Astrocyte of the cerebellum (primary cell): ENCODE results near the gene IGDCC3.
A peak's percentile ranks its signal among the peaks of the same experiment; 100 is the strongest.

Source experiments
- DNase-seq: peaks from one replicate; pipeline ENCODE4 v3.0.0-alpha.2; 2011; ENCODE audit warnings: low read depth
- H3K4me3 ChIP-seq: 2 replicates; pipeline ENCODE4 v1.5.1; 2011; ENCODE audit warnings: mild to moderate bottlenecking, low read depth, low read length, moderate library complexity
- in situ Hi-C: cut with HindIII; loops from 2 replicates; pipeline ENCODE4 v1.10.0; 2017; ENCODE audit warnings: low sequenced_read_pairs
- TF ChIP-seq, protein P1 (sequence below): IDR thresholded peaks from 2 replicates; pipeline ENCODE4 v1.5.1; 2012; ENCODE audit warnings: low read length, low read depth, moderate library complexity, mild to moderate bottlenecking; ENCODE audit errors: missing control alignments

The IGDCC3 gene

DNA sequence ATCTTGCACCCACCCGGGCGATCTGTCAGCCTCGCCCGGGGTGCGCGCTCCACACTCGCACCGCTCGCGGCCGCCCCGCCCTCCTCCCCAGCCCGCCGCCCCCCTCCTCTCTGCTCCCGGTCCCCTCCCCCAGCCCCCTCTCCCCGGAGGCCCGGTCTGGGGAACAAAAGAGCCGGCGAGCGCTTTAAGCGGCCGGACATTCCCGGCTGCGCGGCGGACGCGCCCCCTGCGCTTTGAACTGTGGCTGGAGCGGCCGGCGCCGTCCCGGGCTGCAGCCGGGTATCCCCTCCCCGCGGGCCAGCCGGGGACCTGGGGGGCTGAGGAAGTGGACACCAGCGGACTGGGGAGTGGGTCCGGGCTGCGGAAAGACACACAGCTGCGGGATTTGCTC, at the start of gene IGDCC3:
Gene IGDCC3, minus strand, starts transcription at position 27 of the 391 bp plus-strand sequence. CDS start 214 bp downstream, outside the sequence.
- in situ Hi-C loops = loop anchor here (10.0 kb wide), 1 partner anchor 53 kb away; no protein-coding TSS in a partner anchor
- peak within 1 kb of the TSS; percentile 52 for H3K4me3 ChIP-seq
- DNase-seq = no peak
- TF ChIP-seq, protein P1, sequence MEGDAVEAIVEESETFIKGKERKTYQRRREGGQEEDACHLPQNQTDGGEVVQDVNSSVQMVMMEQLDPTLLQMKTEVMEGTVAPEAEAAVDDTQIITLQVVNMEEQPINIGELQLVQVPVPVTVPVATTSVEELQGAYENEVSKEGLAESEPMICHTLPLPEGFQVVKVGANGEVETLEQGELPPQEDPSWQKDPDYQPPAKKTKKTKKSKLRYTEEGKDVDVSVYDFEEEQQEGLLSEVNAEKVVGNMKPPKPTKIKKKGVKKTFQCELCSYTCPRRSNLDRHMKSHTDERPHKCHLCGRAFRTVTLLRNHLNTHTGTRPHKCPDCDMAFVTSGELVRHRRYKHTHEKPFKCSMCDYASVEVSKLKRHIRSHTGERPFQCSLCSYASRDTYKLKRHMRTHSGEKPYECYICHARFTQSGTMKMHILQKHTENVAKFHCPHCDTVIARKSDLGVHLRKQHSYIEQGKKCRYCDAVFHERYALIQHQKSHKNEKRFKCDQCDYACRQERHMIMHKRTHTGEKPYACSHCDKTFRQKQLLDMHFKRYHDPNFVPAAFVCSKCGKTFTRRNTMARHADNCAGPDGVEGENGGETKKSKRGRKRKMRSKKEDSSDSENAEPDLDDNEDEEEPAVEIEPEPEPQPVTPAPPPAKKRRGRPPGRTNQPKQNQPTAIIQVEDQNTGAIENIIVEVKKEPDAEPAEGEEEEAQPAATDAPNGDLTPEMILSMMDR = no peak

DNA sequence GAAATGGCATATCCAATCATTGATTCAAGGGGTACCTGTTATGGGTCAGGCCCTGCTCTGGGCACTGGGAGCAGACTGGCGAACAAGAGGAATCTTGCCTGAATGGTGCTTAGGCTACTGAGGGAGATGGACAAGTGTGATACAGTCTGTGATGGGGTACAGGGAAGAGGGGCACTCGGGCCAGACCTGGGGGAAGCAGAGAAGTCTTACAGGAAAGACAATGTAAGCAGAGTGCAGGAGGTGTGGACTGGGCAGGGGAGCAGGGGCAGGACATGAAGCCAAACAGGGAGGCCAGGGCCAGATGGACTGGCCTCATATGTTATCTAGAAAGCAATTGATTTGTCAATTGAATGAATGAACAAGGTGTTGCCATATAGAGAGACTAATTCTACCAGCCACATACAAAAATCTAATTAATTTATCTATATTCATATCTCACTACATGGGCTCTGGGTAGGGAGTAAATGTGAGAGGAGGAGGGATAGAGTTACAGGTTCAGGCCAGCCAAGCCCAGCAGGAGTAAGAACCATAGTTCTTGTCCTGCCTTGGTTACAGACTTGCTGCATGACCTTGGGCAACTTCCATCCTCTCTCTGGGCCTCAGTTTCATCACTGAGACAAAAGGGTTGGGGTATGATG, 48.5 kb upstream of the IGDCC3 start:
- no peak for DNase-seq
- in situ Hi-C loops = no loop called here
- H3K4me3 ChIP-seq = no peak overlapping the region
- TF ChIP-seq, protein P1 = no peak

DNA sequence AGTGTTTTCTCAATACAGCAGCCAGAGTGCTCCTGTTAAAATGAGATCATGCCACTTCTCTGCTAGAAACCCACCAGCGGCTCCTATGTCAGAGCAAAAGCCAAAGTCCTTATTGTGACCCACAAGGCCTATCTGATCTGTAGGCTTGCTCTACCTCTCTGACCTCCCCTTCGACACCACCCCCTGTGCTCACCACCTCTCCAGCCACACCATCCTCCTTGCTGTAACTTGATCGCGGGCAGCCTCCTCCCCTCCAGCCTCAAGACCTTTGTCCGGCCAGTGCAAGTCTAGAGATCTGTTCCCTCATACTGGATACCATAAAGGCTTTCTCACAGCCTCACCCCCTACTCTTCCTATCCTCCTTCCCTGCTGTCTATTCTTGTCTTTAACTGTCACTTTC, 46.9 kb upstream of the IGDCC3 start:
- H3K4me3 ChIP-seq = no peak overlapping the region
- in situ Hi-C loops = no loop called here
- TF ChIP-seq, protein P1 = no peak
- no peak for DNase-seq

DNA sequence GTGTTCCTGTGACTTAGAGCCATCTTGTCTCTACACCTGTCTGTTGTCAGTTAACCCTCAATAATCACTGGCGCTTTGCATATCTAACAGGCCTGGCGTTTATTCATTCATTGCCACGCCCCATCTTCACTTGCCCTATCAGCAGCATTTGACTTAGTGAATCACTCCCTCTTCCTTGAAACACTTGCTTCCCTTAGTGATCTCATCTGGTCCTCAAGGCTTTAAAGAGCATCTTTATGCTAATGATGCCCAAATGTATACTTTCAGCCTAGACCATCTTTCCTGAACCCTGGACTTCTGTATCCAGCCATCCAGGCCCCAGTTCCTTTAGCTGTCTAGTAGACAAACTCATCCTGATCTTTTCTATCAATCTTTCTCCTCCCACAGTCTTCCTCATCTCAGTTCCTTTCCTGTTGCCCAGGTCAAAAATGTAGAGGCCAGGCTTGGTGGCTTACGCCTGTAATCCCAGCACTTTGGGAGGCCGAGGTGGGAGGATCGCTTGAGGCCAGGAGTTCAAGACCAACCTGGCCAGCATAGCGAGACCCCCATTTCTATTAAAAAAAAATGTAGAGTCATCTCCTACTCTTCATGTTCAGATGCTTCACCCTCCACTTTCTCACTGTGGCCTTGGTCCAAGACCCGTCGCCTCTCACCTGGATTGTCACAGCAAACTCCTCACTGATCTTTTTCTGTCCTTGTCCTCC, 46.3 kb upstream of the IGDCC3 start:
- no peak for DNase-seq
- in situ Hi-C loops = no loop called here
- TF ChIP-seq, protein P1 = no peak
- no peak overlapping the region for H3K4me3 ChIP-seq

DNA sequence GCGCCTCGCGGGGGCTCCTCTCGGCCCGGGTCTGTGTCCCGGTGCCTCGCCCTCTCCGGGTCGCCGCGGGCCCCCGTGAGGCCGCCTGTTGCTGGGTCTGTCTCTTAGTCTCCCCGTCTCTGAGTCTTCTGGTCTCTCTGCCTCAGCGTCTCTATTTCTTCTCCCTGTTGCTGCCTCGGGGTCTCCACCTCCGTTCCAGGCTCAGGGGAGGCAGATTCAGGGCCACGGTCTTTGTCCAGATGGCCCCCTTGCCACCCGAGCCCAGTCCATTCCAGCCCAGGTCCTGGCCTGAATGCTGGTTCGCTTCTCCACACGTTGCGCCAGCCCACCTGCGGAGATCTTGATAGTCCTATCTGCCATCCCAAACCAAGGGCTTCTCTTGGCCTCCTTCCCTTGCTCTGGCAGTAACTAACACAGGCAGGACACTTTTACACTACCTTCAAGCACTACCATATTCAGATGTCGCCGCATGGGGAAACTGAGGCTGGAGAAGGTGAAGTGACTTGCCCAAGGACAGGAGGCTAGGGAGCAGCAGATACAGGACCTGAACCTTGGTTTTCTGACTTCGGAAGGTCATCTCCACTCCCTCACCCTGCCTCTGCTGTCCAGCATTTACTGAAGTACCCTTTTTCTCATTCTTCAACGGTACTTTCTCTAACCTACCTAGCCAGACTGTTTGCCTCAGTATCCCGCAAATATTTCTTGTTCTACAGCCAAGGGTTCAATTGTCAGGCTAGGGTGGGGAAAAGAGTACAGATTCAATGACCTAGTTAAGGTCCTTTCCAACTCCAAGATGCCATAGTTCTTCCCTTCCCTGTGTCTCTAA, 45.6 kb upstream of the IGDCC3 start:
- no peak for DNase-seq
- in situ Hi-C loops = no loop called here
- TF ChIP-seq, protein P1 = no peak
- H3K4me3 ChIP-seq = peak overlapping the region; percentile 36
